KBM-7 (cell line): ENCODE data around the gene ELP6.
A peak's percentile ranks its signal among the peaks of the same experiment; 100 is the strongest.

Source experiments
- DNase-seq: peaks from one replicate; pipeline ENCODE4 v3.0.0-alpha.2; 2015
- in situ Hi-C: fragments of 300-500 bp; cut with MboI; formaldehyde crosslinking; loops from 2 replicates; pipeline ENCODE4 v1.14.3; 2020; ENCODE audit warnings: low sequenced_read_pairs, low pct_unique_long_range_greater_than_20kb, mixed read lengths

The ELP6 gene, protein sequence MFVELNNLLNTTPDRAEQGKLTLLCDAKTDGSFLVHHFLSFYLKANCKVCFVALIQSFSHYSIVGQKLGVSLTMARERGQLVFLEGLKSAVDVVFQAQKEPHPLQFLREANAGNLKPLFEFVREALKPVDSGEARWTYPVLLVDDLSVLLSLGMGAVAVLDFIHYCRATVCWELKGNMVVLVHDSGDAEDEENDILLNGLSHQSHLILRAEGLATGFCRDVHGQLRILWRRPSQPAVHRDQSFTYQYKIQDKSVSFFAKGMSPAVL

DNA sequence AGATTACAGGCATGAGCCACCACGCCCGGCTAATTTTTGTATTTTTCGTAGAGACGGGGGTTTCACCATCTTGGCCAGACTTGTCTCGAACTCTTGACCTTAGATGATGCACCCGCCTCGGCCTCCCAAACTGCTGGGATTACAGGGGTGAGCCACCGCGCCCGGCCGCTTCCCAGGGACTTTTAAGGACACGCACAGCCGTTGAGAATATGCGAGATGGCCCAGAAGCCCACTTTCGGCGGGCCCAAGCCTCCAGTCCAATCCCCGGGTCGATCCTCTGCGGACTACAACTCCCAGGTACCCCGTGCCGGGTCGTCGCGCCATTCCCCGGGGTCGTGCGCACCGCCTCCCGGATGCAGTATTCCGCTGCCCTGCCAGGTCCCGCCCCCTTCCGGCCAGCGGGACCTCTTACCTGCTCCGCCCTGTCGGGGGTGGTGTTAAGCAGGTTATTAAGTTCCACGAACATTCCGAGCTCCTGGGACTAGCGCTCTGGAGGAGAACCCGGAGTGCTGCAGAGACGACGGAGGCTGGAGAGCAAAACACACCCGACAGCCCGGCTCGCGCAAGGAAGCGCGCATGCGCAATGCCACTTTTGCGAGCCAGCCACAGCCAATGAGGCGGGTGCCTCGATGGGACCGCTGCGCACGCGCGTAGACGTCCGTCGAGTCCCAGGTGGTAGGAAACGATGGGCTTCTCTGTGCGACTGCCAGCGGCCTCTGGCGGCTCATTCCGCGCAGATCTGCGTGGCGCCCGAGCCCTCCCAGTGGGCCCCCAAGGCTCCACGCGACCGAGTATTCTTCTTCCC is at the start of gene ELP6:
ELP6 (minus strand) TSS at position 588 of the 805 bp plus-strand sequence; CDS start at position 466, 122 bp downstream.
- in situ Hi-C loops = no loop called here

GRCh38 chr3:47556351-47556750 is 42.8 kb upstream of the ELP6 start:
- DNase-seq = no peak

More for the DNA sequence above, at the start of gene ELP6:
- peak; percentile 97 for DNase-seq

GRCh38 chr3:47554335-47554734 is 40.8 kb upstream of the ELP6 start:
- no peak for DNase-seq
- in situ Hi-C loops = no loop called here

More at GRCh38 chr3:47556351-47556750, 42.8 kb upstream of the ELP6 start:
- in situ Hi-C loops = no loop called here

GRCh38 chr3:47553407-47553806 is 39.9 kb upstream of the ELP6 start:
- in situ Hi-C loops = no loop called here

GRCh38 chr3:47542471-47543173 is 29.1 kb upstream of the ELP6 start:
- in situ Hi-C loops = no loop called here
- no peak for DNase-seq

More at GRCh38 chr3:47553407-47553806, 39.9 kb upstream of the ELP6 start:
- no peak for DNase-seq

GRCh38 chr3:47541583-47542108 is 28.1 kb upstream of the ELP6 start:
- in situ Hi-C loops = no loop called here
- no peak for DNase-seq

- no peak for DNase-seq
- in situ Hi-C loops = no loop called here
Observed at GRCh38 chr3:47540281-47540680, 26.8 kb upstream of the ELP6 start.

- no peak for DNase-seq
- in situ Hi-C loops = no loop called here
Observed at GRCh38 chr3:47536967-47537366, 23.5 kb upstream of the ELP6 start.

DNA sequence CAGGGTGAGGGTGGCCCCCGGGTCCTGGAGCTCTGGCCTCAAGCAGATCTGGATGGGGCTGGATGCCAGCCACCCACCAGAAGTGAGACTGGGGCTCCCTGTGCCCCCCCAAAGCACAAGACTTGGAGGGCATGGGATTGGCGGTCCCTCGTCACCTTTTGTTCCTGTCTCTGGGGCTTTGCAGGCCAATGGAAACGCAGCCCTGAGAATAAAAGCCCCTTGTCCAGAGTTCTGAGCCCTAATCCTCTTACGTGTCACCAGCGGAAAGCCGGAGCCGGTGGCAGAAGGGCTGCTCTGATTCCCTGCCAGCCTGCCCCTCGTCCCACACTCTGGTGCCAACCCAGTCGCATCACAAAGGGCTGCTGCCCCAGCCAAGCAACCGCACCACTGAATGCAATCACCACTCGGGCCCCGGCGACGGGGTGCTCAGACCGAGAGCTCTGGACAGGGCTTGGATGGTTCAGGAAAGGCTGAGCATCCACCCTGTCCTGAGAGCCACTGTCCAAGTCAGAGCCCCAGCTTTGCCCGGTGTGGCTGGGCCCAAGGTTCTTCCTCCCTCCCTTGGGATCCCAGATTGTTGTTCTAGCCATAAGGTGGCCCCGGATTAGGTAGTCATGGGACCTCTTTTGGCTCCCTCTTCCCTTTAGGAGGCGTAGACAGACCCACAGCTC is 22.8 kb upstream of the ELP6 start:
- in situ Hi-C loops = no loop called here
- no peak for DNase-seq

DNA sequence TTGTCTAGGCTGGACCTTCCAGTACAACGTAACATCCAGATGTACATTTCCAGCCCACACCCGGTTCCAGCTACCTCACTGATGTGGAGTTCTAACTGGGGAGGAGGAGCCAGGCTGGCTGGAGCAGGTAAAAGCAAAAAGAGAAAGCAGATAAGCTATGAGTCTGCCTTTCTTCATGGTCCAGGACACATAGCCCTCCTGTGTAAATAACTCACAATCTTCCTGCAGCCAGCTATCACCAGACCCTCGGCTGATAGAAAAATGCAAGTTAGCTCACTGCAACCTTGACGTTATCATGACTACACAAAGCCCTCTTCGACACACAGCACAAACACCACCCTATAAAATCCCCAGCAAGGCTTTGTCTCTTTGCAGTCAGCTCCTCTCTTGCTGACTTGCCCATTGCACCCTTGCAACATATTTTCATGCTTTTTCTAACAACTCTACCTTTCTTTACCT is 20.5 kb upstream of the ELP6 start:
- in situ Hi-C loops = no loop called here
- no peak for DNase-seq

DNA sequence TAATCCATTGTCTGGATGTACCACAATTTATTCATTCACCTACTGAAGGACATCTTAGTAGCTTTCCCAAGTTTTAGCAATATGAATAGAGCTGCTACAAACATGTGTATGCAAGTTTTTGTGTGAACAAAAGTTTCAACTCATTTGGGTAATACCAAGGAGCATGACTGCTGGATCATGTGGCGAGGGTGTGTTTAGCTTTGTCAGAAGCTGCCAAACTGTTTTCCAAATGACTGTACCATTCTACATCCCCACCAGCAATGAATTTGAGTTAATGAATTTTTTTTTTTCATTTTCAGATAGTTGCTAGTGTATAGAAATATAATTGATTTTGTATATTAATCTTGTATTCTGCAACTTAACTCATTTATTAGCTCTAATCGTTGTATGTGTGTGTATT is 20.0 kb upstream of the ELP6 start:
- in situ Hi-C loops = no loop called here

GRCh38 chr3:47527952-47528725 is 14.6 kb upstream of the ELP6 start:
- in situ Hi-C loops = no loop called here

More for the DNA sequence above, 20.0 kb upstream of the ELP6 start:
- DNase-seq = no peak

GRCh38 chr3:47525617-47526016 is 12.1 kb upstream of the ELP6 start:
- DNase-seq = no peak
- in situ Hi-C loops = no loop called here

More at GRCh38 chr3:47527952-47528725, 14.6 kb upstream of the ELP6 start:
- no peak for DNase-seq

GRCh38 chr3:47523310-47524073 is 10.0 kb upstream of the ELP6 start:
- in situ Hi-C loops = no loop called here

GRCh38 chr3:47522082-47522987 is 8.8 kb upstream of the ELP6 start:
- in situ Hi-C loops = no loop called here
- DNase-seq = peak; percentile 92

More at GRCh38 chr3:47523310-47524073, 10.0 kb upstream of the ELP6 start:
- peak; percentile 17 for DNase-seq

GRCh38 chr3:47520756-47521155 is 7.2 kb upstream of the ELP6 start:
- in situ Hi-C loops = no loop called here
- no peak for DNase-seq

DNA sequence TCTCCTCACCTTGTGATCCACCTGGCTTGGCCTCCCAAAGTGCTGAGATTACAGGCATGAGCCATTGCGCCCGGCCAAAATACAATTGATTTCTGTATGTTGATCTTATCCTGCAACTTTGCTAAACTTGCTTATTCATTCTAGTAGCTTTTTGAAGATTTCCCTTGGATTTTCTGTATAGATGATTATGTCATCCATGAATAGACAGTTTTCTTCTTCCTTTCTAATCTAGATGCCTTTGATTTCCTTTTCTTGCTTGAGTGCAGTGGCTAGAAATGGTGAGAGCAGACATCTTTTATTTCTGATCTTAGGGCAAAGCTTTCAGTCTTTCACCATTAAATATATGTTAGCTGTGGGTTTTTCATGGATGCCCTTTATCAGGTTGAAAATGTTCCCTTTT is 4.4 kb upstream of the ELP6 start:
- in situ Hi-C loops = no loop called here
- no peak for DNase-seq
